Dendritic cell treated with granulocyte-macrophage colony-stimulating factor and Interleukin-4, amounts not matched to agents 40 ng/mL and 50 ng/mL, for 4 days (primary cell): ENCODE data around the gene PPIL4.
"Not testable (repeated sequence)": the region's sequence is repeated elsewhere in the genome, so short reads cannot be mapped to it uniquely, and the experiment has no call there.

Experiments used
- H3K27ac Mint-ChIP-seq: one replicate; pipeline ENCODE4 v1.8.0; 2022; ENCODE audit warnings: mild to moderate bottlenecking, mixed read lengths
- H3K27me3 Mint-ChIP-seq: one replicate; pipeline ENCODE4 v1.8.0; 2022; ENCODE audit warnings: mild to moderate bottlenecking, mixed read lengths
- H3K36me3 Mint-ChIP-seq: one replicate; pipeline ENCODE4 v1.8.0; 2022; ENCODE audit warnings: low read depth, mixed read lengths
- H3K4me1 Mint-ChIP-seq: one replicate; pipeline ENCODE4 v1.8.0; 2022; ENCODE audit warnings: low read depth, mixed read lengths
- H3K4me3 Mint-ChIP-seq: one replicate; pipeline ENCODE4 v1.8.0; 2022; ENCODE audit warnings: mild to moderate bottlenecking, moderate library complexity, mixed read lengths
- H3K9me3 Mint-ChIP-seq: one replicate; pipeline ENCODE4 v1.8.0; 2022; ENCODE audit warnings: mixed read lengths
- intact Hi-C: fragments of 100-400 bp; cut with micrococcal nuclease; formaldehyde crosslinking; loops from one replicate; pipeline ENCODE4 v1.15.0; 2022

PPIL4 gene

GRCh38 chr6:149503276-149503675 is 42.6 kb downstream of the PPIL4 start:
- H3K4me1 Mint-ChIP-seq: peaks cover 24% of the 10 kb centered on the region
- no peaks in the 10 kb centered on the region for H3K27me3 Mint-ChIP-seq
- no peaks in the 10 kb centered on the region for H3K9me3 Mint-ChIP-seq
- intact Hi-C loops: no loop called here
- H3K27ac Mint-ChIP-seq: peak overlapping the region; percentile 46
- no peak overlapping the region for H3K4me3 Mint-ChIP-seq
- H3K36me3 Mint-ChIP-seq: peaks cover 48% of the 10 kb centered on the region

DNA sequence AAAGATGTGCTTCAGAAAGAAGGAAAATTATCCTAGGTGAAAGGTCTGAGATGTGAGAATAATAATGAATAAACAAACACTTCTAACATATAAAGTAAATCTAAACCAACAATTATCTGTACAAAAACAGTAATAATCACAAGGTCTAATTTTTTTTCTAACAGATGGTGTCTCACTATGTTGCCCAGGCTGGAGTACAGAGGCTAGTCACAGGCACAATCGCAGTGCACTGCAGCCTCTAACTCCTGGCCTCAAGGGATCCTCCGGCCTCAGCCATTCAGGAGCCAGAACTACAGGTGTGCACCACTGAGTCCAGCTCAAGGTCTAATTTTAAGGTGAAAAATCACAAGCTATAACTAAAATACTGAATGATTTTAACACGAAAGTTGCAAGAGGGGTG is 44.1 kb downstream of the PPIL4 start:
- Mint-ChIP-seq H3K9me3 (no peaks in the 10 kb centered on the region), H3K4me3 (no peak overlapping the region), H3K27me3 (no peaks in the 10 kb centered on the region), H3K4me1 (peaks cover 23% of the 10 kb centered on the region), H3K27ac (peak overlapping the region; percentile 69), H3K36me3 (peaks cover 42% of the 10 kb centered on the region)
- intact Hi-C loops: no loop called here

- Mint-ChIP-seq H3K27ac (peak overlapping the region; percentile 82), H3K27me3 (no peaks in the 10 kb centered on the region), H3K9me3 (no peaks in the 10 kb centered on the region), H3K4me3 (no peak overlapping the region), H3K4me1 (peaks cover 26% of the 10 kb centered on the region), H3K36me3 (peaks cover 36% of the 10 kb centered on the region)
- intact Hi-C loops: no loop called here
These were observed 44.6 kb downstream of the PPIL4 start for GRCh38 chr6:149501201-149501600.

DNA sequence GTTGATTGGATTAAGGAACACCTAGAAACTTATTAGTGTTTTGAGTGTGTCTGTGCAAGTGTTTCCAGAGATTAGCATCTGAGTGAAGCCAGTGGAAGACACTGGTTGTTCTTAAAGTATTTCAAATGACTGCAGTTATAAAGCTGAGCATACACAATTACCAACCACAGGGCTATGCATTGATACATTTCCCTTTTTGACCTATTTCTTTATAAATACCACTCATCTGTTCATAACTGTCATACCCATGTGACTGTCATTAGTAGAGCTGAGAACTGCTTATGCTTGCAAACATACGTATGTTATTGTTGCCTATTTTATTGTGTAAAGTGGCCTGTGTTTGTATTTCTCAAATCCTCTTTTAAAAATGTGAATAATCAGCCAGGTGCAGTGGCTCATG is 45.7 kb downstream of the PPIL4 start:
- H3K27me3 Mint-ChIP-seq: no peaks in the 10 kb centered on the region
- H3K4me1 Mint-ChIP-seq: peaks cover 26% of the 10 kb centered on the region
- intact Hi-C loops: no loop called here
- no peak overlapping the region for H3K4me3 Mint-ChIP-seq
- no peaks in the 10 kb centered on the region for H3K9me3 Mint-ChIP-seq
- H3K36me3 Mint-ChIP-seq: peaks cover 25% of the 10 kb centered on the region
- peak overlapping the region; percentile 82 for H3K27ac Mint-ChIP-seq

GRCh38 chr6:149499066-149499465 is 46.8 kb downstream of the PPIL4 start:
- H3K27ac Mint-ChIP-seq: peak overlapping the region; percentile 43
- peaks cover 29% of the 10 kb centered on the region for H3K4me1 Mint-ChIP-seq
- no peaks in the 10 kb centered on the region for H3K9me3 Mint-ChIP-seq
- intact Hi-C loops: no loop called here
- H3K36me3 Mint-ChIP-seq: peaks cover 17% of the 10 kb centered on the region
- H3K27me3 Mint-ChIP-seq: no peaks in the 10 kb centered on the region
- H3K4me3 Mint-ChIP-seq: no peak overlapping the region

DNA sequence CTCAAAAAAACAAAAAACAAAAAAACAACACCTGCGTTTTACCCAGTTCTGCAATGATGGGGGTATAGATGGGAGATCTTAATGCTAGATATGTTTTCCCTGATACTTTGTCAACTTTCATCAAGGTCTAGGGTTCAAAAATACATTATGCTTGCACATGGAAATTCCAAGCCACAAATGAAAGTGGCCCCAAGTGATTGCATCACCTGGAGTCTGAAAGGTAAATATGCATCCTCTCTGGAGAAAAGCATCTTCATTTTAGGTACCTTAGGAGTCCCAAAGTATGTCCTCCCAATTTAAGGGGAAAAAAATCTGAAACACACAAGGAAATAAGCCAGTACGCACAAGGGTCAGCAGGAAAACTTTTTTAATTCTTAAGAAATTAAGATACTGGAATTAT is 48.5 kb downstream of the PPIL4 start:
- intact Hi-C loops: no loop called here
- no peaks in the 10 kb centered on the region for H3K9me3 Mint-ChIP-seq
- no peak overlapping the region for H3K27ac Mint-ChIP-seq
- peaks cover 7% of the 10 kb centered on the region for H3K36me3 Mint-ChIP-seq
- peaks cover 34% of the 10 kb centered on the region for H3K4me1 Mint-ChIP-seq
- no peaks in the 10 kb centered on the region for H3K27me3 Mint-ChIP-seq
- H3K4me3 Mint-ChIP-seq: no peak overlapping the region

DNA sequence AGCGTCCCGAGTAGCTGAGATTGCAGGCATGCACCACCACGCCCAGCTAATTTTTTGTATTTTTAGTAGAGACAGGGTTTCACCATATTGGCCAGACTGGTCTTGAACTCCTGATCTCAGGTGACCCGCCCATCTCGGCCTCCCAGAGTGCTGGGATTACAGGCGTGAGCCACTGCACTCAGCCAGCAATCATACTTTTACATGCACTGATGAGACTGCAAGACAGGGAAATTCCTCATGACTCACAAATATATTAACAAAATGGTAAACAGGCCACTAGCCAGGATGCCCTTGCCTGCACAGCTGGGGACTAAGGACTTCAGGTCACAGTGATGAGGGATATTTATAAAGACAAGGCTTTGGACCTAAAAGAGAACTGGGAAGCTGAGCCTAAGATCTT is 49.2 kb downstream of the PPIL4 start:
- H3K36me3 Mint-ChIP-seq, H3K4me3 Mint-ChIP-seq, intact Hi-C loops, H3K27me3 Mint-ChIP-seq, H3K9me3 Mint-ChIP-seq, H3K27ac Mint-ChIP-seq: not testable (repeated sequence)
- H3K4me1 Mint-ChIP-seq: peaks cover 34% of the 10 kb centered on the region

DNA sequence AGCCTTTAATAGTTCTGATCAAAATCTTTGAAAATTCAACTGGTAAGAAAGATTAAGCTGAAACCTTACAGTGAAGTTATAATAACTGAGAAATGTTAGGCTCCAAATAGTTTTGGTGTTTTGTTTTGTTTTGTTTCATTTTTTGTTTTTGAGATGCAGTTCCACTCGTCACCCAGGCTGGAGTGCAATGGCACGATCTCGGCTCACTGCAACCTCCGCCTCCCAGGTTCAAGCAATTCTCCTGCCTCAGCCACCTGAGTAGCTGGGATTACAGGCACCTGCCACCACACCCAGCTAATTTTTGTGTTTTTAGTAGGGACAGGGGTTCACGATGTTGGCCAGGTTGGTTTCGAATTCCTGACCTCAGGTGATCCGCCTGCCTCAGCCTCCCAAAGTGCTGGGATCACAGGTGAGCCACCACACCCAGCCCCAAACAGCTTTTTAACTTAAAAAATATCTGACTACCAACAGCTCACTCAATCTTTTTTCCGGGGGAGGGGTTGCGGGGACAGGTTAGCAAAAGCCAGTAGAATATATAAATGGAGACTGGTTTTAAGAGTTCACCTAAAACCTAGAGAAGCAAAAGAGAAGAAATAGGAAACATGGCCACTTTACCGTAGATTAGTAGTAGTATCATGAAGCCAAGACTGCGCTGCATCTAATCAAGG is 50.4 kb downstream of the PPIL4 start:
- H3K27me3 Mint-ChIP-seq, H3K4me3 Mint-ChIP-seq, H3K36me3 Mint-ChIP-seq, intact Hi-C loops, H3K27ac Mint-ChIP-seq, H3K9me3 Mint-ChIP-seq: not testable (repeated sequence)
- H3K4me1 Mint-ChIP-seq: peaks cover 34% of the 10 kb centered on the region

- H3K36me3 Mint-ChIP-seq, H3K9me3 Mint-ChIP-seq, H3K4me3 Mint-ChIP-seq, H3K27me3 Mint-ChIP-seq, intact Hi-C loops: not testable (repeated sequence)
- H3K27ac Mint-ChIP-seq: peak overlapping the region; percentile 75
- peaks cover 33% of the 10 kb centered on the region for H3K4me1 Mint-ChIP-seq
These were observed 51.0 kb downstream of the PPIL4 start for GRCh38 chr6:149494810-149495209.

- H3K27ac Mint-ChIP-seq: peak overlapping the region; percentile 75
These were observed 52.0 kb downstream of the PPIL4 start for GRCh38 chr6:149493761-149494320.

DNA sequence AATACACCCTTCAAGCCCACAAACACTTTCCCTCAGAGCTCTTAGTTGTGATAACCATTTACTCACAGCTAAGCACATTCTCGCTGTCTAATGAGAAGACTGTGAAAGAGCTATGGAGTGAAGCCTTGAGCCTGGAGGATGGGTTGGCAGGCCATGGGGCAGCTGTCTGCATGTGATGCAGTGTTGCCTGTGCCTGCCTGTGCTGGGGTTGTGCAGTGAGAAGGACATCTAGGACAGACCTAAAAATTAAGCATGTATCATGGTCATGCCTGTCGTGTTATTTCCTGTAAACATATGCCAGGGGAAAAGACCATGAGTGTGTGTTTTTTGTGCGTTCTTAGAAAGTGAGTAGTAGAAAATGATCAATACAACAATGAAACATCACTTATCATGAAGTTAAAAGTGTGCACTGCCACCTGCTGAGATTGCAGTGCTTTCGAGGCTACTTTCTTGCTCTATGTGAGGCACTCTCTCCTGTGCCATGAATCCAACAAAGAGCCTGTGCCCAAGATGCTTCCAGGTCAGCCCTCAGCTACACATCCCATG is 53.0 kb downstream of the PPIL4 start:
- Mint-ChIP-seq H3K4me1 (peaks cover 45% of the 10 kb centered on the region), H3K4me3 (no peak overlapping the region), H3K27ac (no peak overlapping the region), H3K9me3 (no peaks in the 10 kb centered on the region), H3K36me3 (no peaks in the 10 kb centered on the region), H3K27me3 (no peaks in the 10 kb centered on the region)
- intact Hi-C loops: no loop called here

More at GRCh38 chr6:149493761-149494320, 52.0 kb downstream of the PPIL4 start:
- no peaks in the 10 kb centered on the region for H3K9me3 Mint-ChIP-seq
- H3K4me1 Mint-ChIP-seq: peaks cover 40% of the 10 kb centered on the region
- no peaks in the 10 kb centered on the region for H3K36me3 Mint-ChIP-seq
- intact Hi-C loops: no loop called here
- no peaks in the 10 kb centered on the region for H3K27me3 Mint-ChIP-seq
- no peak overlapping the region for H3K4me3 Mint-ChIP-seq

- Mint-ChIP-seq H3K4me1 (peaks cover 47% of the 10 kb centered on the region), H3K27me3 (no peaks in the 10 kb centered on the region), H3K27ac (no peak overlapping the region), H3K4me3 (no peak overlapping the region), H3K9me3 (no peaks in the 10 kb centered on the region), H3K36me3 (no peaks in the 10 kb centered on the region)
- intact Hi-C loops: loop anchor here (5.0 kb wide), 1 partner anchor 38 kb away; no protein-coding TSS in a partner anchor
These were observed 55.9 kb downstream of the PPIL4 start for GRCh38 chr6:149489967-149490366.

GRCh38 chr6:149488815-149489214 is 57.0 kb downstream of the PPIL4 start:
- peak overlapping the region; percentile 51 for H3K27ac Mint-ChIP-seq
- H3K9me3 Mint-ChIP-seq: no peaks in the 10 kb centered on the region
- H3K27me3 Mint-ChIP-seq: no peaks in the 10 kb centered on the region
- H3K4me3 Mint-ChIP-seq: no peak overlapping the region
- H3K36me3 Mint-ChIP-seq: no peaks in the 10 kb centered on the region
- peaks cover 50% of the 10 kb centered on the region for H3K4me1 Mint-ChIP-seq
- intact Hi-C loops: loop anchor here (5.0 kb wide), 1 partner anchor 37 kb away; no protein-coding TSS in a partner anchor

- Mint-ChIP-seq H3K9me3 (no peaks in the 10 kb centered on the region), H3K27ac (no peak overlapping the region), H3K36me3 (peaks cover 3% of the 10 kb centered on the region), H3K27me3 (no peaks in the 10 kb centered on the region), H3K4me3 (no peak overlapping the region), H3K4me1 (peaks cover 53% of the 10 kb centered on the region)
- intact Hi-C loops: loop anchor here (5.0 kb wide), 1 partner anchor 35 kb away; no protein-coding TSS in a partner anchor
These were observed 58.5 kb downstream of the PPIL4 start for GRCh38 chr6:149487316-149487715.
